HPDE6-E6E7 (cell line): ENCODE measurements around the gene SLC23A2.
"Not testable (repeated sequence)": the region's sequence is repeated elsewhere in the genome, so short reads cannot be mapped to it uniquely, and the experiment has no call there.

Experiments
- DNase-seq: peaks from one replicate; pipeline ENCODE4 v3.0.0; 2011; ENCODE audit warnings: missing footprints; ENCODE audit errors: extremely low spot score

The SLC23A2 gene

DNA sequence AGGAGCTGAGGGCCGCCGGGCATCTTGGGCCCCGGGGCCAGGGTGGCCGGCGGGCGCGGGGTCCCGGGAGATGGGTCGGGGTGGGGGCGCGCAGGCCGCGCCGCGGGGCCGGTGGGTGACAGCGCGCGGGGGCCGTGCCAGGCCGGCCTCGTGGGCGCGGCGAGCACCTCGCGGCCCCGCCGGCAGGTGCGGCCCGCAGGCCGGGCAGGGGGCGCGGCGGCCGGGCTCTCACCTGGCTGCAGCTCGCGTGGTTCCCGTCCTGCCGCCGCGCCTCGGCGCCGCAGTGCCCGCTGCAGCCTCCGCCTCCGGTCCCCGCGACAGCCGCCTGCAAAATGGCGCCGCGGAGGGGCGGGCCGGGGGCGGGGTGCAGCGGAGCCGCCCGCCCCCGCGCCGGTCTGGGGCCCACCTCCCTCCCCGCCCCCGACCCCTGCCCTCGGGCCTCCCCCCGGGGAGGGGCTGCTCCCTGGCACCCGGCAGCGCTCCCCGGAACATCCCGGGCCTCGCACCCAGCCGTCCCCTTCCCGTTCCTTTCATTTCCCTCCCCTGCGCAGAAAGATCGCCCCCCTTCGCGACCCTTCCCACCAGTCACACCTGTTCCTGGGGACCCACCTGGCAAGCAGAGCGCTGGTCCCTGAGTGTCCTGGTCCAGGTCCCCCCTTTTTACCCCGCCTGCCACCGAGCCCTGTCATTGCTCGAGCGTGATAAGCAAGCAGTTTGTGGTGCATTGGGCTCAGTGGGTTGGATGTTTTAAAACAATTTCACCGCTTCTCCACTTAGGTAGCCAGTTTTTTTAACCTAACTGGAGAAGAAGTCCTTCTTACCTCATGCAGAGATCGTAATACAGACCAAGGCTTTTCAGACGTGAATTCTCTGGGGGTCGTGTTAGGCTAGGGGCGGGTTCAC, at the start of gene SLC23A2:
Gene SLC23A2, minus strand, starts transcription at position 337 of the 903 bp plus-strand sequence. CDS start 68,948 bp downstream, outside the sequence.
- no peak for DNase-seq

DNA sequence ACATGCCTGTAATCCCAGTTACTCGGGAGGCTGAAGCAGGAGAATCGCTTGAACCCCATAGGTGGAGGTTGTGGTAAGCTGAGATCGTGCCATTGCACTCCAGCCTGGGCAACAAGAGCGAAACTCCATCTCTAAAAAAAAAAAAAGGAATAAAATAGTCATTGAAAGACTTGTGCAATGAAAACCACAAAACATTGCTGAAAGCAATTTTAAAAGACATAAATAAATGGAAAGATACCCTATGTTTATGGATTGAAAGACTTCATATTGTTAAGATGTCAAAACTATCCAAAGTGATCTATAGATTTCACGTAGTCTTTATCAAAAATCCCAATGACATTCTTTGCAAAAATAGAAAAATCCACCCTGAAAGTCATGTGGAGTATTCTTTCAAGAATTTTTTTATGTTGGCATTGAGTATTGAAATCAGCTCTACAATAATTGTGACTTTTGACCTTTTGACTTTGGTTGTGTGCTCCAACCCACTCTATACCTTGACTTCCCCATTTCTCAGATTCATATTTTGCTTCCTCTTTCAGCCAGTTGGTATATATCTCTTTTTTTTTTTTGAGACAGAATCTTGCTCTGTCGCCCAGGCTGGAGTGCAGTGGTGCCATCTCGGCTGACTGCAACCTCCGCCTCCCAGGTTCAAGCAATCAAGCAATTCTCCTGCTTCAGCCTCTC, 45.5 kb upstream of the SLC23A2 start:
- DNase-seq: no peak

DNA sequence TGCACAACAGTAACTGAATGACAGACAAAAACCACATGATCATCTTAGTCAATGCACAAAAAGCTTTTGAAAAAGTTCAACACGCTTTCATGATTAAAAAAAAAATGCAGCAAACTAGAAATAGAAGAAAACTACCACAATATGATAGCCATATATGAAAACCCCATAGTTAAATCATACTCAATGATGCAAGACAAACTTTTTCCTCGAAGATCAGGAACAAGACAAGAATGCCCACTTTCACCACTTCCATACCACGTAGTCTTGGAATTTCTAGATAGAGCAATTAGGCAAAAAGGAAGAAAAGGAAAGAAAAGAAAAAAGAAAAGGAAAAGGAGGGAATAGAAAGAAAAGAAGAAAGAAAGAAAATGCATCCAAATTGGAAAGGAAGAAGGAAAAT, 44.6 kb upstream of the SLC23A2 start:
- no peak for DNase-seq

GRCh38 chr20:5044075-5044620, 42.8 kb upstream of the SLC23A2 start:
- DNase-seq: no peak

- no peak for DNase-seq
Measured at GRCh38 chr20:5041433-5041832, 40.1 kb upstream of the SLC23A2 start.

GRCh38 chr20:5040345-5040744, 39.0 kb upstream of the SLC23A2 start:
- no peak for DNase-seq

DNA sequence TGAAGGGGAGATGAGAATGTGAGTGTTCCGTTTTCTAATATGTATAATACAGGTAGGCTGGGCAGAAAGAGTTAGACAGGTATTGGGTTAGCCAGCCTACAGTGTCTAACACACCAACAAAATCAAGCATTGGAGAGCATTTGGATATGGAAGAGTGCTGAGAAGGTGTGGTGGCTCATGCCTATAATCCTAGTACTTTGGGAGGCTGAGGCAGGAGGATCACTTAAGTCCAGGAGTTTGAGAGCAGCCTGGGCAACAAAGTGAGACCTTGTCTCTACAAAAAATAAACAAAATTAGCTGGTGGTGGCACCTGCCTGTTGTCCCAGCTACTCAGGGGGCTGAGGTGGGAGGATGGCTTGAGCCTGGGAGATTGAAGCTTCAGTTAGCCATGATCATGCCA, 38.6 kb upstream of the SLC23A2 start:
- no peak for DNase-seq

DNA sequence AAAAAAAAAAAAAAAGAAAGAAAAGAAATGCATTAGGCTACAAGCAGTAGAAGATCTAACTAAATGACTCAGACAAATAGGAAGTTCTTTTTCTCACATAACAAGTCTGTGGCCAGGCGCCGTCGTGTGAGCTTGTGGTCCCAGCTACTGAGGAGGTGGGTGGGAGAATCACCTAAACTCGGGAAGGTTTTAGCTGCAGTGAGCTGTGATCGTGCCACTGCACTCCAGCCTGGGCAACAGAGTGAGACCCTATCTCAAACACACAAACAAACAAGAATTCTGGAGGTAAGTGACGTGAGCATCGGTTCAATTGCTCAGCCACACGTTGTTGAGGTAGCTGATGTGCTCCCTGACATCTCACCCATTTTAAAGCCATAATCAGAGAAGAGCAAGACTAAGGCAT, 37.9 kb upstream of the SLC23A2 start:
- DNase-seq: no peak

DNA sequence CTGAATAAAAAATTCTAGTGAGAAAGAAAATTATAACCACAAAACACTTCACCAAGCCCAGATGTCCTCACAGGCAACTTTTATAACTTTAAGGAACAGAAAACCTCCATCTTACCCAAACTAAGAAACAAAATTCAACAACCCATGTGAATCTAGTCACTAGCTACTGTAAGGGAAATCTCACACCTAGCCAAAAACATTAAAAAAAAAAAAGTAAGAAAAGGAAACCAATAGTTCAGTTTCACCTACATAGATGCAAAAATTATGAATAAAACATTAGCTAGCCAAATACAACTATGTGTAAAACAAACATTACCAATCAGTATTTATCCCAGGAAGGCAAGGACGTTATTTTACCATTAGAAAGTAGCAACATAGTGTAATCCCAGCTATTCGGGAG, 35.5 kb upstream of the SLC23A2 start:
- DNase-seq: no peak

GRCh38 chr20:5035518-5035917, 34.2 kb upstream of the SLC23A2 start:
- DNase-seq: not testable (repeated sequence)

DNA sequence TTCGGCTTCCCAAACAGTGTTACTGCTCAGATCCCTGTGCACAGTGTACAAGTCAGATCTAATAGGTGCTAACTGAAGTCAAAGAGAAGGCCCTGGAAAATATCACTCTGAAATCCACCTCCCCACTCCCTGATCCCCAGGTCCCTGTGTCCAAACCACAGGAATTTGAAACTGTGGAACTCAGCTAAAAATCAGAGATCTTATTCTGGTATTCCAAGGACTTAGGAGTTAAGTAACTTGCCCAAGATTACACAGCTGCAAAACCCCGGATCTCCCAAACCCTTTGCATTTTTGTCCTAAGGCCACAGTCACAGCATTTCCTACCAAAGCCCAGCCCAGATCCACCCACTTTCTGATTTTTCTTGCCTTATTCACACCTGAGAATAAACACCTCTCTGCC, 32.3 kb upstream of the SLC23A2 start:
- no peak for DNase-seq

DNA sequence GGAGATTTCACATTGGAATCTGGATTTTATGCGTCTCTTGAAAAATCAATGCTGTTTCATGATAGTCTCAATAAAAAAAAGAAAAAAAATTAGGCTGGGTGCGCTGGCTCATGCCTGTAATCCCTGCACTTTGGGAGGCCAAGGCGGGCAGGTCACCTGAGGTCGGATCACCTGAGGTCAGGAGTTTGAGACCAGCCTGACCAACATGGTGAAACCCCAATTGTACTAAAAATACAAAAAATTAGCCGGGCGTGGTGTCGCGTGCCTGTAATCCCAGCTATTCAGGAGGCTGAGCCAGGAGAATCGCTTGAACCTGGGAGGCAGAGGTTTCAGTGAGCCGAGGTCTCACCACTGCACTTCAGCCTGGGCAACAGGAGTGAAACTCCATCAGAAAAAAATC, 30.4 kb upstream of the SLC23A2 start:
- not testable (repeated sequence) for DNase-seq

DNA sequence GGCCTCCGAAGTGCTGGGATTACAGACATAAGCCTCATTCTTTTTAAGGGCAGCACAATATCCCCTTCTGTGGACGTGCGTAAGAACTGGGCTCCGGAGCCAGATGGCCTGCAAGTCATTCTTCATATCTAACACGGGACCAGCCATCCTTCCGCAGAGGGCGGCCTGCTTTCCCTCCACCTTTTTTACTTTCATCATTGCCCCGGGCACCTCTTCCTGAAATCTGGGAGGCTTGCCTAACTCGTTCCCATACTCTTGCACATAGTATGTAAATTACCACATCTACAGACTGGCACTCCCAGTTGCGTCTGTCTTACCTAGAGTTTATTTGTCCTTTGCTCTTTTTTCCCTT, 29.9 kb upstream of the SLC23A2 start:
- no peak for DNase-seq

GRCh38 chr20:5030348-5031205, 29.3 kb upstream of the SLC23A2 start:
- DNase-seq: no peak

DNA sequence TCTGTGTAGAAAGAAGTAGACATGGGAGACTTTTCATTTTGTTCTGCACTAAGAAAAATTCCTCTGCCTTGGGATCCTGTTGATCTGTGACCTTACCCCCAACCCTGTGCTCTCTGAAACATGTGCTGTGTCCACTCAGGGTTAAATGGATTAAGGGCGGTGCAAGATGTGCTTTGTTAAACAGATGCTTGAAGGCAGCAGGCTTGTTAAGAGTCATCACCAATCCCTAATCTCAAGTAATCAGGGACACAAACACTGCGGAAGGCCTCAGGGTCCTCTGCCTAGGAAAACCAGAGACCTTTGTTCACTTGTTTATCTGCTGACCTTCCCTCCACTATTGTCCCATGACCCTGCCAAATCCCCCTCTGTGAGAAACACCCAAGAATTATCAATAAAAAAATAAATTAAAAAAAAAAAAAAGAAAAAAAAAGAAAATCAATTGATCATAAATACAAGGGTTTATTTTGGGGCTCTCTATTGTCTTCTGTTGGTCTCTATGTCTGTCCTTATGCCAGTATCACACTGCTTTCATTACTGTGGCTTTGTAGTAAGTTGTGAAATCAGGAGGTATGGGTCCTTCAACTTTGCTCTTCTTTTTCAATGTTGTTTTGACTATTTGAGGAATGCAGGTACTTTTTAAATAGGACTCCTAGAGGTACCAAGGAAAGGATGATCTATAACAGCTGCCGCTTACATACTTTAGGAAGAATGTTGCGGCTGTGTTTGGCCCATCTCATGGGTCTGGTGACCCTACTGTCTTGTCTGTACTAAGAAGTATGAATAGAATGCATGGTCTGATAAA, 27.1 kb upstream of the SLC23A2 start:
- not testable (repeated sequence) for DNase-seq

GRCh38 chr20:5024982-5025381, 23.7 kb upstream of the SLC23A2 start:
- DNase-seq: no peak

- DNase-seq: no peak
Measured at GRCh38 chr20:5024103-5024502, 22.8 kb upstream of the SLC23A2 start.

- not testable (repeated sequence) for DNase-seq
Measured at GRCh38 chr20:5023171-5023570, 21.9 kb upstream of the SLC23A2 start.

DNA sequence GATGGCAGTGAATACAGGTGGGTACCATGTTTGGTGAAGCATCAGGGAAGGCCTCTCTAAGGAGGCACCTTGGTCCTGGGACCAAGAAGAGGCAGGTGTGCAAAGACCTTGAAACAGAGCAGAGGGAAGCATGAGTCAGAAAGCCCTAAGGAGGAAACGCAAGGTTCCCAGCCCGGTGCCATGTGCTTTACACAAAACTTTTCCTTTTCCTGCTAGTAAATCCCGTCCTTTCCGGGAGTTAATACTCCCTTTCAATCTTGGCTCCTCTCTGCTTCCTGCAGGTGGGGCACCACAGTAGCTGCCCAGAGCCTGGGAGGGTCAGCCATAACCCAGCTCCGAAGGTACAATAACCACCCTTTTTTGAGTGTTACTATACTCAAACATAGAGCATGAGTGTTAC, 19.4 kb upstream of the SLC23A2 start:
- no peak for DNase-seq

- DNase-seq: no peak
Measured at GRCh38 chr20:5013682-5014447, 12.6 kb upstream of the SLC23A2 start.
